ENCODE results near the gene KRT80. TPM values are rescaled to one million over a fixed set of nuclear protein-coding genes. Genes with fewer than 3 reads are reported as not detected.

KRT80 gene
- total and polyA plus RNA-seq, 2 of the 13 experiments (the other 11 are each of a cell fraction or from before 2014, with no cell fraction given): 0.27 to 0.53 TPM

GRCh38 chr12:52151837-52152783, 39.7 kb downstream of the KRT80 start (continued):
- TF ChIP-seq ZNF280B (CRISPR knock-in tag; IDR thresholded peaks at IDR 0.05; ENCODE audit: borderline replicate concordance): no peak
- TF ChIP-seq IRF2 (CRISPR knock-in tag; IDR thresholded peaks at IDR 0.05): no peak
- no peak for TF ChIP-seq TFDP1 (CRISPR knock-in tag; IDR thresholded peaks at IDR 0.05; ENCODE audit: borderline replicate concordance)
- no peak for TF ChIP-seq TFAP4 (IDR thresholded peaks at IDR 0.05; ENCODE audit: borderline replicate concordance, low read depth)
- TF ChIP-seq CTCF (CRISPR knock-in tag; IDR thresholded peaks at IDR 0.05): peak; percentile 49; the same call in 1 of the 2 replicates
- TF ChIP-seq SIN3A (IDR thresholded peaks at IDR 0.05; ENCODE audit: borderline replicate concordance, low read depth, low read length): no peak
- TF ChIP-seq STAG1 (CRISPR knock-in tag; IDR thresholded peaks at IDR 0.05): peak; percentile 39
- TF ChIP-seq PAWR (CRISPR knock-in tag; IDR thresholded peaks at IDR 0.05; ENCODE audit: borderline replicate concordance): no peak
- no peak for TF ChIP-seq NR1H2 (CRISPR knock-in tag; IDR thresholded peaks at IDR 0.05; ENCODE audit: borderline replicate concordance, low read depth)
- TF ChIP-seq KDM4B (CRISPR knock-in tag; IDR thresholded peaks at IDR 0.05): no peak
- no peak for TF ChIP-seq ZNF678 (CRISPR knock-in tag; IDR thresholded peaks at IDR 0.05)
- TF ChIP-seq ZNF792 (CRISPR knock-in tag; IDR thresholded peaks at IDR 0.05): no peak
- TF ChIP-seq HOMEZ (CRISPR knock-in tag; IDR thresholded peaks at IDR 0.05; ENCODE audit: low read depth): no peak
- no peak for TF ChIP-seq ZFP82 (CRISPR knock-in tag; IDR thresholded peaks at IDR 0.05; ENCODE audit: borderline replicate concordance)
- no peak for TF ChIP-seq RFX1 (IDR thresholded peaks at IDR 0.05)
